GM10847 (cell line): ENCODE measurements around the gene MINDY4.

Experiments
- POLR2A ChIP-seq: IDR thresholded peaks from 2 replicates; pipeline ENCODE4 v1.6.1; 2011; ENCODE audit not compliant: insufficient read length; ENCODE audit errors: extremely low read depth

Gene MINDY4

GRCh38 chr7:30912021-30912730, 141.0 kb downstream of the MINDY4 start:
- TF ChIP-seq POLR2A, result no peak

DNA sequence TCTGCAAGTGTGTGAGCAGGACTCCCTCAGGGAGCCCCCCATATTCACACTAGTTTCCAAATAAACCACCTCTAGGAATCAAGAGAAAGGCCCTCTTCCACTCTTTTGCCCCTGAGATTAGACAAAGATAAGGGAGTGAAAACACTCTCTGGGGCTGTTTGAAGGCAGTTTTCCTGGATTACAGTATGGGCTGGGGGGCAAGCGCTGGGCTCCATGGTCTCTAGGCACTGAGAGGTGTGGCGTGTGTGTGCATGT, 141.4 kb downstream of the MINDY4 start:
- TF ChIP-seq POLR2A, result no peak

DNA sequence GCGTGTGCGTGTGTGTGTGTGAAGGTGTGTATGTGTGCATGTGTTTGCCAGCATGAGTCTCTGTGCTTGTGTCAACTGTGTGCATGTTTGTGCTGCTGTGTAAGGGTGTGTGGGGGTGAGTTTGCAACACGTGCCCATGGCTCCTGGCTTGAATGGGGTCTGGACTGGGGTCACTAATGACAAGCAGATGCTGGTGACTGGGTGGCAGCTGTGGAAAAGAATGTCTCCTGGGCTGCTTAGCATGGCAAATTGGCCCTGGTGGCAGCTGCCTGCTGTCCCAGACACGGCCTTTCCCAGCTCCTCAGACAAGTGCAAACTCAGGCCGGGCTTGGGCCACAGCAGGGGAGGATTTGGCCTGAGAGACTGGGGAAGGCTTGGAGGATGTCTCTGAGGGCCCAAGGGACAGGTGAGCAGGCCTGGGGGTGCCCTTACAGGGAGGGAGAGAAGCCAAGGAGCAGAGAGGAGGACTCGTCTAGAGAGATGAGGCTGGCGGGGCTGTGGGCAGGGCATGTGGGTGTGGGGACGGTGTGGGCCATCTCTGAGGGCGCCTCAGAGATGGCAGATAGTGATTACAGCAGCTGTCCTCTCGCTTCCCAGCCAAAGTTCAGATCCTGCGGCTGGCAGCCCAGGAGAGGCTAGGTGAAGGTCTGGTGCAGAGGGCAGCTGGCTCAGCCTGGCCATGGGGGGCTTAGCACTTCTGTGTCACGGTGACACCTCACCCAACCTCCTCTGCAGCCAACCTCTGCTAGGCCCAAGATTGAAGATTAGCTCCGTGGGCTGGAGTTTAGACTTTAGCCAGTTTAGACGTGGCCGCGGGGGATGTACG, 142.0 kb downstream of the MINDY4 start:
- no peak for TF ChIP-seq POLR2A

- TF ChIP-seq POLR2A, result no peak
These were observed 142.8 kb downstream of the MINDY4 start for GRCh38 chr7:30913821-30914515.

DNA sequence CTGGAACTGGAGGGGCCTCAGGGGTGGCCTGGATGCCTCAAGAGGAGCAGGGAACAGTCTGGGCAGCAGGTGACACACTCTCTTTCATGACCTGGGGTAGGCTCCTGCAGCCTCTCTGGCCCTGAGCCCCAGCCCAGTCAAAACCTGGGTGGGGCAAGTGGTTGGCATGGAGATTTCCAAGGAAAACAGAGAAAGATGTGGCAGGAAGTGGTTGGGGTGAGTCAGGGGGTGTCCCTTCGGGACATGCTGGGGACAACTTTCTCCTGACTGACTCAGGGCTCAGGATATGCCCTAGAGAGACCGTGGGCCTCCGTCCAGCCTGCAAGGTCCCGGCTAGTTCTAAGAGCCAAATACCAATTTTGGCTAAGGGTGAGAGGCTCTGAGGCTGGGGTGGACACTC, 143.4 kb downstream of the MINDY4 start:
- no peak for TF ChIP-seq POLR2A

- no peak for TF ChIP-seq POLR2A
These were observed 143.9 kb downstream of the MINDY4 start for GRCh38 chr7:30915005-30915601.

- TF ChIP-seq POLR2A, result no peak
These were observed 144.5 kb downstream of the MINDY4 start for GRCh38 chr7:30915751-30916150.

DNA sequence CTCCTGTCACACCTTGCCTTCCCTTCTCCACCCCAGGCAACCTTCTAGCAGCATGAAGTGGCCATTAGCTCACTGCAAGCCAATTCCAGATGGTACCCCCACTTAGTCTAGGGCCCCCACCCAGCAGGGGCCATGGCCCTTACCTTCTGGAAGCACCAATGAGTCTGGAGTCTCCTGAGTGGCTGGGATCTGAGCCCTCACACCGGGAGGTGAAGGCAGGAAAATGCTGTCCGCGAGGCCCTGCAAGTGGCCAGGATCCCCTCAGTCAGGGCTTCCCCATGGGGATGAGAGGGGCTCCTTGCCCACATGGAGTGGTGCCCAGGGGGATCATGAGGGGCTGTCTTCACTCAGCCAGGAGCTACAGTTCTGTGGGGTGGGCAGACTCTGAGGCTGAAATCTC, 145.0 kb downstream of the MINDY4 start:
- no peak for TF ChIP-seq POLR2A

GRCh38 chr7:30916767-30917166, 145.6 kb downstream of the MINDY4 start:
- no peak for TF ChIP-seq POLR2A

GRCh38 chr7:30917216-30917893, 146.1 kb downstream of the MINDY4 start:
- no peak for TF ChIP-seq POLR2A

- no peak for TF ChIP-seq POLR2A
These were observed 147.5 kb downstream of the MINDY4 start for GRCh38 chr7:30918676-30919075.

DNA sequence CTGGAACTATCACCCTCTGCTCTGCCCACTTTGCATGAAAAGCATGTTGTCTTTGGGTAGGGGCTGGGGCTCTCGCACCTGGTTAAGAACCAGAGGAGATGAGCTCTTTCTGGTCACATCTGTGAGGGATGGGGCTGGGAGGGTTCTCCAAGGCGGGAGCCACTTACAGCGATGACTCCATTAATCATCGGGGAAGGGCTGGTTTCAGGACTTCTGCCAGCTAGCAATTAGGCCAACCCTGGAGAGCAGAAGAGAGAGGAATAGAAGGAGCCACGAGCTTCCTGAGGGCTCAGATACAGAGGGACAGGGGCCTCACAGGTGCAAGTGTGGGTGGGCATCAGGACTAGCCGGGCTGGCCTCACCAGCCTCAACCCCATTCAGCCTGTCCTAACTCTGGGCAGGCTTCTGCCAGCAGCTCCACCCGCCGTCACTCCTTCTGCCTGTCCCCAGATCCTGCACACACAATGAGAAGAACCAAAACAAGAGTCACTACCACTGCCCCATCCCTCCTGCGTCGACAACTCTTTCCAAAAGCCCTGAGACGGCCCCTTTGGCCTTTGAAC, 148.9 kb downstream of the MINDY4 start:
- TF ChIP-seq POLR2A, result no peak

GRCh38 chr7:30920584-30921539, 149.6 kb downstream of the MINDY4 start:
- TF ChIP-seq POLR2A, result no peak
